Measurements from ENCODE around the gene DHODH.

DNA sequence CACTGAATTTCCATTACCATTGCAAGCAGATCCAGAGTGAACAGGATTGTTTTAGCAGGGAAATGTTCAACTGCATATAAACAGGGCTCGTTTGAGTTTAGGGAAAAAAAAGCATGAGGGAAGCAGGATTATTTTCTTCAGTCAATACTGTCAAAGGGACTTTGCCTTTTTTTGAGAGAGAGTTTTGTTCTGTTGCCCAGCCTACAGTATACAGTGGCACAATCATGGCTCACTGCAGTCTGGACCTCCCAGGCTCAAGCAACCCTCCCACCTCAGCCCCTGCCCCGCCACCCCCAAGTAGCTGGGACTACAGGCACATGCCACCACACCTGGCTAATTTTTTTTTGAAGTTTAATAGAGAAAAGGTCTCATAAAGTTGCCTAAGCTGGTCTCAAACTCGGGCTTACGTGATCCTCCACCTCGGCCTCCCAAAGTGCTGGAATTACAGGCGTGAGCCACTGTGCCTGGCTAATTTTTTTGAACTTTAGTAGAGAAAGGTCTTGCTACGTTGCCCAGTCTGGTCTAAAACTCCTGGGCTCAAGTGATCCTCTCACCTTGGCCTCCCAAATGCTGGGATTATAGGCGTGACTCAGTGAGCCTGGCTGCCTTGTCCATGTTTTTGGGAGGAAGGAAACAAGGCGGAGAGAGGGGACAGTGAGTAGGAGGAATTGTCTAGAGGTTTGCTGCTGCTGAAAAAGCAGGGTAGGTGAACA, 23.1 kb upstream of the DHODH start:
- TF ChIP-seq, protein P1, sequence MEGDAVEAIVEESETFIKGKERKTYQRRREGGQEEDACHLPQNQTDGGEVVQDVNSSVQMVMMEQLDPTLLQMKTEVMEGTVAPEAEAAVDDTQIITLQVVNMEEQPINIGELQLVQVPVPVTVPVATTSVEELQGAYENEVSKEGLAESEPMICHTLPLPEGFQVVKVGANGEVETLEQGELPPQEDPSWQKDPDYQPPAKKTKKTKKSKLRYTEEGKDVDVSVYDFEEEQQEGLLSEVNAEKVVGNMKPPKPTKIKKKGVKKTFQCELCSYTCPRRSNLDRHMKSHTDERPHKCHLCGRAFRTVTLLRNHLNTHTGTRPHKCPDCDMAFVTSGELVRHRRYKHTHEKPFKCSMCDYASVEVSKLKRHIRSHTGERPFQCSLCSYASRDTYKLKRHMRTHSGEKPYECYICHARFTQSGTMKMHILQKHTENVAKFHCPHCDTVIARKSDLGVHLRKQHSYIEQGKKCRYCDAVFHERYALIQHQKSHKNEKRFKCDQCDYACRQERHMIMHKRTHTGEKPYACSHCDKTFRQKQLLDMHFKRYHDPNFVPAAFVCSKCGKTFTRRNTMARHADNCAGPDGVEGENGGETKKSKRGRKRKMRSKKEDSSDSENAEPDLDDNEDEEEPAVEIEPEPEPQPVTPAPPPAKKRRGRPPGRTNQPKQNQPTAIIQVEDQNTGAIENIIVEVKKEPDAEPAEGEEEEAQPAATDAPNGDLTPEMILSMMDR (IDR thresholded peaks at IDR 0.05), result no peak
- TF ChIP-seq POLR2A (IDR thresholded peaks at IDR 0.05), result no peak

All from thyroid gland (tissue), 4 donors.